Measurements from ENCODE around the gene EIF2B2.

- TF ChIP-seq, protein P1, sequence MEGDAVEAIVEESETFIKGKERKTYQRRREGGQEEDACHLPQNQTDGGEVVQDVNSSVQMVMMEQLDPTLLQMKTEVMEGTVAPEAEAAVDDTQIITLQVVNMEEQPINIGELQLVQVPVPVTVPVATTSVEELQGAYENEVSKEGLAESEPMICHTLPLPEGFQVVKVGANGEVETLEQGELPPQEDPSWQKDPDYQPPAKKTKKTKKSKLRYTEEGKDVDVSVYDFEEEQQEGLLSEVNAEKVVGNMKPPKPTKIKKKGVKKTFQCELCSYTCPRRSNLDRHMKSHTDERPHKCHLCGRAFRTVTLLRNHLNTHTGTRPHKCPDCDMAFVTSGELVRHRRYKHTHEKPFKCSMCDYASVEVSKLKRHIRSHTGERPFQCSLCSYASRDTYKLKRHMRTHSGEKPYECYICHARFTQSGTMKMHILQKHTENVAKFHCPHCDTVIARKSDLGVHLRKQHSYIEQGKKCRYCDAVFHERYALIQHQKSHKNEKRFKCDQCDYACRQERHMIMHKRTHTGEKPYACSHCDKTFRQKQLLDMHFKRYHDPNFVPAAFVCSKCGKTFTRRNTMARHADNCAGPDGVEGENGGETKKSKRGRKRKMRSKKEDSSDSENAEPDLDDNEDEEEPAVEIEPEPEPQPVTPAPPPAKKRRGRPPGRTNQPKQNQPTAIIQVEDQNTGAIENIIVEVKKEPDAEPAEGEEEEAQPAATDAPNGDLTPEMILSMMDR (IDR thresholded peaks at IDR 0.05) = no peak
- TF ChIP-seq POLR2AphosphoS5 (IDR thresholded peaks at IDR 0.05) (no peak), EP300 (IDR thresholded peaks at IDR 0.05) (no peak), POLR2A (IDR thresholded peaks at IDR 0.05) (no peak)
These were observed 822 bp upstream of the EIF2B2 start for GRCh38 chr14:75001899-75002298.
